ENCODE measurements around the gene ACER3.
"Not testable (repeated sequence)": the region's sequence is repeated elsewhere in the genome, so short reads cannot be mapped to it uniquely, and the experiment has no call there.

The ACER3 gene

DNA sequence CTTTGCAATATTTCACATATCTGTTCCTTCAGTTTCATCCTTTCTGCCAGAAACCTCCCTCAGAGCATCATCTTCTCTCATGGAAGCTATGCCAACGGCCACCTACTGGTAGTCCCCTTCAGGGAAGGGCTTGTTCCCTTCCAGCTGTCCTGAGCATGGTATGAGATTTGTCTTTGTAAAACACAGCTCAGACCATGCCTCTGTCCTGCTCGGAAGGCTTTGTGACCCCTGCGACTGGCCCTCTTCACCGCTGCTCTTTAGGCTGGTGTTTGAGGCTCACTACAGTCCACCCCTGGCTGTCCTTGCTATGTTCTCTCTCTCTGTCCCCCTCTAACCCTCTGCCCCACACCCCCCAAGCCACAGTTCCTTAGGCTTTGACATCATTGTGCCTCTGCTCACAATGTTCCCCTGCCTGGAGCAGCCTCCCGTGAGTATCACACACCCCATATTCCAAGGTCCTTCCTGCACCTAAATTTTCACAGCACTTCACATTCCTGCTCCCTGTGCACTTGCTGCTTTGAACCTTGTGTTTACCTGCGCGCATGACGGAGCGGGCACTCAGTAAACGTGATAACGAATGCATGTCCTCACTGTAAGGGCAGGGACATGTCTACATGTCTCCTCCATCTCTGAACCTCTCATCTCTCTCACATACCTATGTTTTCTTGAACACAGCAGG is 24.0 kb upstream of the ACER3 start:
- DNase-seq (ENCODE audit: low spot score), result no peak

DNA sequence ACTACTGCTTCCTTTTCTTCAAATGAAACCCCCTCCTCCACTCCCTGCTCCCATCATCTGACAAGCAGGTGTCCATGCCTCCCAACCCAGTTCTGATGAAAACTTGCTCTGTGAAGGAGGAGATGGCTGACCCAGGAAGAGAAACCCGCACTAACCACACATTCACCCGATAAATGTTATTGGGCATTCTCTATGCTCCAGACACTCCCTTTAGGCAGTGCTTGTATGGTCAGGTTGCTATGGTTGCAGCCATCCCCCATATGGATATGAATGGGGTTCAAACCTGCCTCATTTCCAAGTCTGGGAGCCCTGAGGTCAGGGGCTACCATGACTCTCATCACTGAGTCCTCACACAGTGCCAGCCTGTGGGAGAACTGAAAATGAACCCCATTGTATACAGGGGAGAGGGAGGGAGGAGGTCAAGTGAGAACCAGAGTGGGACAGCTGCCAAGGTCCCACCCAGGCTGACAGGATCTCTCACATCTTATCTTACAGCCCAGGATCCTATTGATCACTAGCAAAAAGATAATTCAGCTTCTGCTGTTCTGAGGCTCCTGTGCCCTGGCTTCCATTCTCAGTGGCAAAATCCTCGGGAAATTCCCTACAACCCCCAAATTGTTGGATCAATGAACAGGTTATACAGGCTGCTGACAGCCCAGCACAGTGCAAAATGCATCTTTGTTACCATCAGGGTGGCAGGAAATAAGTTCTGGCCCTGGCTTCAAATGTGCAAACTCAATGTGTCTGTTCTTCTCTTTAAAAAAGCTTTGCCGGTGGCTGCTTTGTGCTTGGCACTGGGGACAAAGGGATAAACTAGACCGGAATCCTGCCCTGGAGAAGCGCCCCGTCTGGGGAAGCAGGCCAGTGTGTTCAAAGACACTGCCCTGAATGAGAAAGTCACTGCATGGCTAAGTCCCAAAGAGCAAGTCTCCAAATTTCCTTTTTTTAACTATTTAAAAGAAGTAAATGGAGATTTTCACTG is 22.7 kb upstream of the ACER3 start:
- peak; percentile 45 for DNase-seq (ENCODE audit: low spot score)

DNA sequence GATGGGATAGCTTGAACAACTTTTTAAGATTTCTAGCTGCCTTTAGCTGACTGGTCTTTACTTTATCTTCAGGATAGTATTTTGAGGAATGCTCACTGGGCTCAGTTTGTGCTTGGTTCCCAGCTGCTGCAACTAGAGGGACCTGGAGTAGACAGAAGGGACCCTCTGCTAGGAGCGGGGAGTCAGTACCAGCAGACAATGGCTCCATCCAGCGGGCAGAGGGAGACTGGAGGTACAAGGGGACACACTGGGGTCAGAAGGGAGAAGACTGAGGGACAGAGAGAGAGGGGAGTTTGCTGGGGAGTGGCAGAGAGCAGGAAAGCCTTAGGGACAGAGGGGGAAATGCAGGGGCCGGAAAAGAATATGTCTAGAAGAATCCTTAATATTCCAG is 22.0 kb upstream of the ACER3 start:
- DNase-seq (ENCODE audit: low spot score), result no peak

DNA sequence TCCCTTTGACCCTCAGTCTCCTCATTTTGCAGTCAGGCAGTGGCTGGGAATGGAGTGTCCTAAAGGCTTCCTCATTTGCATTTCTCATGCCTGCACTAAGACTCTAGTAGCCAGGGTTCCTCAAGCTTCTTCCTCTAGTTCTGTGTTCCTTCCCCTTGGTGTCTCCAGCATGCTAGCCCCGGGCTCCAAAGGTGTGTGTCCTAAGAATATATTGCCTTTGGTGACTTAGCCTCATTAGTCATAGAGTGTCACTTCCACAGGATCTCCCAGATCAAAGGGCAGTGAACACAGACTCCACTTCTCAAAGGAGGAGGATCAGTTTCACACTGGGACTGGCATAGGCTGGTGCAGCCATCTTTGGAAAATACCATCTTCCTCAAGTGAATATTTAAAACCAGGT is 21.4 kb upstream of the ACER3 start:
- no peak for DNase-seq (ENCODE audit: low spot score)

DNA sequence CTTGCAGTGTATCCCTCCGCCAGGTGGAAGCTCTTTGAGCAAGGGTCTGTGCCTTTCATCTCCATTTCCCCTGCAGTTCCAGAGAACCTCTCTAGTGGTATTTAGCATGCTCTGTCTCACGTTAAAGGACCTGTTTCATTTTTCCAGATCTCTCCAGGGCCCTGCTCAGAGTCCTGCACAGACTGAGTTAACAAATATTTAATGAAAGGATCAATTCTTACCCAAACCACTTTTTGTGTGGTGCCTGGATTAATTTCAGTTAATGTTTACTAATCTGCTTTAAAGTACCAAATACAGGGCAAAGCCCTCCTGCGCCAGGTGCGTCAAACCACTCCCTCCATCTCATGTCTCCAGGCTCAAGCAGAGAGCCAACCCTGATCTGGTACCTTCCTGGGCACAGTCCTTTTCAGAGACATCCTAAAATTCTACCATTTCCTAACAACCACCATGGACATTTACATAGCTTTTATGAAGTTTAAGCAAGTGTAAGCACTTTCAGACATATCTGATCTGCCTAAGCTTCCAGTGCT is 18.7 kb upstream of the ACER3 start:
- DNase-seq (ENCODE audit: low spot score), result no peak

DNA sequence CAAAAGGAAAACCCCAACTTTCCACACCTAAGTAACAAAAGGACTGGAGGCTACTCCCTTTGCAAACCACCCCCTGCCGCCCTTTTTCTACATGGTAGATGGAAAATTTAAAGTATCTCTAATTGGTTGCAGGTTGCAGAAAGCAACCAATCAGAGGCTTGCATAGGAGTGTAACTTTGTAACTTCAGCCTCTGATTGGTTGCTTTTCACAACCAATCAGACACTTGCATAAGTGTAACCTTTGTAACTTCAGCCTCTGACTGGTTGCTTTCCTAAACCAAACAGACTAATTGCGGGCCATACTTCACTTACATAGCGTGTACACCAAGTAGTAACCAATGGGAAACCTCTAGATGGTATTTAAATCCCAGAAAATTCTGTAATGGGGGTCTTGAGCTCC is 16.8 kb upstream of the ACER3 start:
- DNase-seq (ENCODE audit: low spot score), result no peak

DNA sequence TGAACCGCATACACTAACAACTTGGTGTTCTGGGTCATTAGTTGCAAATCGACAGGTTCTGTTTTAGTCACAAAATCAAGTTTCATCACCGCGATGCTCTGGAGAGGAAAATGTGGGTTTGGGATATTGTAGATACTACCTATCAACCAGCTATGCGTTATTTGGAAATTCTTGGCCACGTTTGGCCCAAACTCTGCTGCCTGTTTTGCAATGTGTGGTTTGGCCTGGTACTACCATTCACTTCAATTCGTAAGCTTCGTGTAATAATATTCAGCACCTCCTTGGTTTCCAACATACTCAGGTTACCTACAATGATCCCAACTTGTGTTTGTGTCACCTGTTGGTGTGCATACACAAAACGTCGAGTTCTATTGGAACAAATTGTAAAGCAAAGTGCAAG is 16.2 kb upstream of the ACER3 start:
- no peak for DNase-seq (ENCODE audit: low spot score)

DNA sequence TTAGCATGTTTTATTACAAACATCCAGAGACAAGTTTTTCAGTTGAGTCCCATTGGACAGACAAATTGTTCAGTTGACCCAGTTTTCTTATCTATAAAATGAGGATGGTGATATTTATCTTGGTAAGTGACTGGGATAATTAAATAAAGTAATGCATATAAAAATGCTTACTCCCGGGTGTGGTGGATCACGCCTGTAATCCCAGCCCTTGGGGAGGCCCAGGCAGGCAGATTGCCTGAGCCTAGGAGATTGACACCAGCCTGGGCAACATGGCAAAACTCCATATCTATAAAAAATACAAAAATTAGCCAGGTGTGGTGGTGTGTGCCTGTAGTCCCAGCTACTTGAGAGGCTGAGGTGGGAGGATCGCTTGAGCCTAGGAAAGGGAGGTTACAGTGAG is 15.6 kb upstream of the ACER3 start:
- no peak for DNase-seq (ENCODE audit: low spot score)

DNA sequence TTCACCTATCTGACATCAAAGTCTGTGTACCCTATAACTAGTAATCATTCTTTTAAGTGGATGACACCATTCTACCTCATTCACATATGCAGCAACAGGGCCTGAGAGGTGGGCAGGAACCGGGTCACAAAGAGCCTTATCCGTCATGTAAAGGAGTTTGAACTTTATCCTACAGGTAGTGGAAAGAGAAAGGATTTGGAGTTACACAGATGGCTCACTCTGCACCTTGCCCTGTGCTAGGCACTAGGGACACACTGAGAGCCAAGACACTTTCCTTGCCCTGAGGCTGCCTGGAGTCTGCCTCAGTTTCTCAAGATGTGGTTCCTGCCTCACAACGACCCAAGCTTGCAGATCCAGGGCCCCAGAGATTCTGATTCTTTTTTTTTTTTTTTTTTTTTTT is 14.3 kb upstream of the ACER3 start:
- no peak for DNase-seq (ENCODE audit: low spot score)

DNA sequence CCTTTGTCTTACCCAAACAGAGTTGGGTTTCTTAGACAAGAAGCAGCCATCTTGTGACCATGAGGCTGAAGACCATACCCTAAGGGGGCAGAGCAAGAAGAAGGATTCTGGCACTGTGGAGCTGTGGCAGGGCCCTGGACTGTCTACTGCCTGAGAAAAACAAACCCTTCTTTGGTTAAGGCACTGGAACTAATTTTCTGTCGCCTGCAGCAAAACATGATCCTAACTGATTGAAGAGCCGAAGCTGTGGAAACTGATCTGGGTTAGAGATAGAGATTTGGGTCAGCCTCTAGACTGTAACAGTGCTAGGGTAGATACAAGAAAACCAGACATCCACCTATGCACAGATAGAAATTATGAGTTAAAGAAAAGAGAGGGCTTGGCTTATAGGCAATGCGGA is 11.3 kb upstream of the ACER3 start:
- DNase-seq (ENCODE audit: low spot score), result no peak

DNA sequence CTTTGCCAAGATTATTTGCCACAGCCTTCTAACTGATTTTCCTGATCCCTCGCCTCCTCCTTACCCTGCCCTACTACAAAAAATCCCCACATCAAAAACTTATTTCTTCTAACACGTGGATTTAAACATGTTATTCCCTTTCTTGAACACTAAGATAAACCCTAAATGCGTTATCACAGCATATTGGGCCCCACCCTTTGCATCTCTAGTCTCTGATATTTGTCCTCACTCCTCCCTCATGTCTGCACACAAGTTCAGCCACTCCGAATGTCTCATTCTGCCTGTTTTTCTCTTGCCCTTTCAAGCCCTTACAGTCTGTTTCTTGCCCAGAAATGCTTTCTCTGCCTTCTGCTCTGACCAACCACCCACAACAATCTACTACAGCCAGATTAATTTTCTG is 10.6 kb upstream of the ACER3 start:
- DNase-seq (ENCODE audit: low spot score), result no peak

DNA sequence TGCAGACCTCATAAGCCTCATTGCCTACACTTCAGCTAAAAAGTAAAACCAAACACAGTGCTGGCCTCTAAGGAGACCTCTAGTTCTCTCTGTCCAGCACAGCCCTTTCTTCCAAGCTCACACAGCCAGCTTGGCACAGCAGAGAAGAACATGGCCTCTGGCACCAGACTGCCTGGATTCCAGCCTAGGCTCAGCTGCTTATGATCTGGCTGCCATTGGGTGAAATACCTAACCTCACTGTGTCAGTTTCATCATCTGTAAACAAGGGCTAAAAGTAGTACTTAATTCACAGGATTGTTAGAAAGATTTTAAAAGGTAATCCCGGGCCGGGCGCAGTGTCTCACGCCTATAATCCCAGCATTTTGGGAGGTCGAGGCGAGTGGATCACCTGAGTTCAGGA is 9.9 kb upstream of the ACER3 start:
- peak; percentile 47 for DNase-seq (ENCODE audit: low spot score)

DNA sequence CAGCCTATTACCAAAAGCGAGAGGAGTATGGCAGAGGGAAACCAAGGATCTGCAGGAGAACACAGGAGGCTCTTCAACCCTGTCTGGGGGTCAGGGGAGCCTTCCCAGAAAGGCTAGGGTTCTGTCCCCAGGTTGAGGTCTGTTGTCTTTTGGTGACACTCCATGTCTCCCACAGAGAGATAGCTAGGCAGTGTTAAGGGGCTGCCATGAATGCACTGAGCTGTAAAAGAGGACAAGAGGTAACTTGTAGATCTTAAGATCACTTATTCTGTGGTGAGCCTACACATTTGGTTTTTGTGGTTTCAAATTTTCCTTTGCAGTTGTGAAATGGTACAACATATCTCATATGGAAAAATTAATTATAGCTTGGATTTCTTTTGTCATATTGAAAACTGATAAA is 6.0 kb upstream of the ACER3 start:
- no peak for DNase-seq (ENCODE audit: low spot score)

DNA sequence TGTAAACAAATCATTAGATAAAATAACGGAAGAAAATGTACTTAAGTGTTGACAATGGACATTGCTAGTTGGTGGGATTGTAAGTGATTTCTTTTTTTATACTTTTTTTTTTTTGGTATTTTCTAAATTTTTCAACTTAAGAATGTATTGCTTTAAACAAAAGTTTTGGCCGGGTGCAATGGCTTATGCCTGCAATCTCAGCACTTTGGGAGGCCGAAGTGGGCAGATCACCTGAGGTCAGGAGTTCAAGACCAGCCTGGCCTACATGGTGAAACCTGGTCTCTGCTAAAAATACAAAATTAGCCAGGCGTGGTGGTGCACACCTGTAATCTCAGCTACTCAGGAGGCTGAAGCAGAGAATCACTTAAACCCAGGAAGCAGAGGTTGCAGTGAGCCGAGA is 5.0 kb upstream of the ACER3 start:
- not testable (repeated sequence) for DNase-seq (ENCODE audit: low spot score)

DNA sequence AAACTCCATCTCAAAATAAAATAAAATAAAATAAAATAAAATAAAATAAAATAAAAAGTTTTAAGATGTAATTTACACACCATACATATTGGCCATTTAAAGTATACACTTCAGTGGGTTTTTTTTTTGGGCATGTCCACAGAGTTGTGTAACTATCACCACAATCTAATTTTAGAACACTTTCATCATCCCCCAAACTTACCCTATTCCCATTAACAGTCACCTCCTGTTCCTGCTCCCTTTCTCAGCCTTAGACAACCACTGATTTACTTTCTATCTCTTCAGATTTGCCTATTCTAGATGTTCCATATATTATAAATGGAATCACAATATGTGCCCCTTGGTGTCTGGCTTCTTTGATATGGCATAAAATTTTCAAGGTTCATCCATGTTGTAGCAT is 4.6 kb upstream of the ACER3 start:
- no peak for DNase-seq (ENCODE audit: low spot score)

DNA sequence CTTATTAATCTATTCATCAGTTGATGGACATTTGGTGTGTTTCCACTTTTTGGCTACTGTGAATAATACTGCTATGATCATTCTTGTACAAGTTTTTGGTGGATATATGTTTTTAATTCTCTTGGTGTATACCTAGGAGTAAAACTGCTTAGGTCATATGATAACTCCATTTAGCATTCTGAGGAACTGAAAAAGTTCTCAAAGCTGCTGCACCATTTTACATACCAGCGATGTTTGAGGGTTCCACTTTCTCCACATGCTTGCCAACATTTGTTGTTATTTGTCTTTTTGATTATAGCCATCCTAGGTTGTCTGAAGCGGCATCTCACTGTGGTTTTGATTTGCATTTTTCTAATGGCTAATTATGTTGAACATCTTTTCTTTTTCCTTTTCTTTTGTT is 4.1 kb upstream of the ACER3 start:
- DNase-seq (ENCODE audit: low spot score), result no peak

DNA sequence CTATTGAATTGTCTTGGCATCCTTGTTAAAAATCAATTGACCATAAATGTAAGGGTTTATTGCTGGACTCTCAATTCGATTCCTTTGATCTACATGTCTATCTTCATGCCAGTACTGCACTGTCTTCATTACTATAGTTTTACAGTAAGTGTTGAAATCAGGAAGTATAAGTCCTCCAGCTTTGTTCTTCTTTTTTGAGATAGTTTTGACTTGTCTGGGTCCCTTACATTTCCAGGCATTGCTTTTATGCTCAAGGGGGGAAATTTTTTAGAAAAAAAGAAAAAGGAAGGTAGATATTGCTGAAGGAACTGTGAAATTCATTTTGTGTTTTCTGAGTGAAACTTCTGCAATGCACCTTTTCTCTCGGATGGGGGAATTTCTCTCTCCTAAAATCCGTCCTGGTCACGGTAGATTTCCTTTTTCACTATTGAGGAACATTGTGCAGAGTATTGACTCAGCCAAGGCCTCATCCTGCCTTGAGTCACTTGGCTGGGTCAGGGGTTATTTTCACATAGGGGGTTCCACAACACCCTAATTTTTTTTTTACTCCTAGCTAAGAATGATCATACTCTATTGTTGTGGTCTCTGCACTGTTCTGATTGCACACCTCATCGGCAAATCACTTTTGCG is 2.8 kb upstream of the ACER3 start:
- DNase-seq (ENCODE audit: low spot score), result no peak

DNA sequence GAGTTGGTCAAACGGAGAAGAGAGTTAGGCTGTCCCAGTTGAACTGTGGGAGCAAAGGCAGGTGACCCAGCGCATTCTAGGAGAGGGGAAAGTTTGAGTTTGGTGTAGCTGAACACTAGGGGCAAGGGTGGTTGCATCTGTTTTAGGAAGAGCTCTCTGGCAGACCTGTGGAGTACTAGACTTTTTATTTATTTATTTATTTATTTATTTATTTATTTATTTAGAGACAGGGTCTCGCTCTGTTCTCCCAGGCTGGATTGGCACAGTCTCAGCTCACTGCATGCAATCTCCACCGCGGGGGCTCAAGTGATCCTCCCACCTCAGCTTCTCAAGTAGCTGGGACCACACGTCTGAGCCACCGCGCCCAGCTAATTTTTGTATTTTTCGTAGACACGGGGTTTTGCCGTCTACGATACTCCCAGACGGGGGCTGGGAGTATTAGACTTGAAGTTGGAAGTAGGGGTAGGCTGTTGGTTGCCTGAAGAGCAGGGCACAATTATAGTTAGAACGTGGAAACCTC is 950 bp upstream of the ACER3 start:
- no peak for DNase-seq (ENCODE audit: low spot score)

DNA sequence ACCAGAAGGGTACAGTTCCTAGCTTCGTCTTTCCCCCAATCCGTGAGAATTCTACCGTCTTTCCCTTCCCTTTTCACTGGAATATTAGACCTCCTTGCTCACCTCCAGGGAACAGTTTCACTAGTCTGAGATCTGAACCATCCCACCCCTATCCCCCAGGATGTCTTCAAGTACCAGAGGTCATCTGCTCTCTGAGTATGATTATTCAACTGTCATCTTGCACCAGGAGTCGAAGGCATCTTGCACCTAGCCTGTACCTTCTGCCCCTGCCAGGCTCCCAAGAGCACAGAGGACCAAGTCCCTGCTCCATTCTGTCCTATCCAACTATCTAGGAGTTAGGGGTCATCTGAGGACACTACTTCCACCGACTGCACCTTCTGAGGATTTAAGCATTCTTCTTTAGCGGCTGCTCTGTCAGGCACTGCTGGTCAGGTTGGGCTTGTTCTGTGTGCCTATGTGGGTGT is 804 bp downstream of the ACER3 start:
- no peak for DNase-seq (ENCODE audit: low spot score)

DNA sequence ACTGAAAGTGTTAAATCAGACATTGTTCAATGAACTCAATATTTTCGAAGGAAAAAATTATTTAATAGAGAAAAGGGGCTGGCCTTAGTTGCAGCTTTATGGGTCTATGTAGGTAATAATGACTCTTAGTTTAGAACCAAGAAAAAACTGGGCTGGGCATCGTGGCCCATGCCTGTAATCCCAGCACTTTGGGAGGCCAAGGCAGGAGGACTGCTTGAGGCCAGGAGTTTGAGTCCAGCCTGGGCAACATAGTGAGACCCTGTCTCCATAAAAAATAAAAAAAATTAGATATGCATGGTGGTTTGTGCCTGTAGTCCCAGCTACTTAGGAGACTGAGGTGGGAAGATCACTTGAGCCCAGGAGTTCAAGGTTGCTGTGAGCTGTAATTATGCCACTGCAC is 2.1 kb downstream of the ACER3 start:
- DNase-seq (ENCODE audit: low spot score), result not testable (repeated sequence)

DNA sequence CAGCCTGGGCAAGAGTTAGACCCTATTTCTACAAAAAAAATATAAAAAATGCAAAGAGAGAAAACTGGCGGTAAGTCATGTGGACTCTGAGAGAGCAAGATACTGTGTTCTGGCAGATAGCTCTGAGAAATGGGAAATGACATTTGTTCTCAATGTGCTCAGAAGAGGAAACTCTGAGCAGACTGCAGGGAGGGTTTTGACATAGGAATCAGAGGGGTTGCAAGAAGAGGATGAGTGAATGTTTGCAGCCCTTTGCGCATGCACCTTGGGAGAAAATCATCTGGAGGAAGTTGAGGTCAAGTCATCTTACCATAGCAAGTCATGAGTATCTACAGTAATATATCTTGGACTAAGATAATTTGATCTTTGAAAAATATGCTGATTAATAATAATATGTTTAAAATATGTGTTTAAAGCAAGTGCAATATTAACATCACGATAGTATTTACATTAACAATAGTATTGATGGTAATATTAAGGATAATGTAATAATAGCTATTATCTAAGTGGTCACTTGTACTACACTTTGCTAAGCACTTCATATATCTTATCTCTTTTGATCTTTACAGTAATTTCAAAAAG is 2.6 kb downstream of the ACER3 start:
- peak; percentile 64 for DNase-seq (ENCODE audit: low spot score)
